Epithelial cell of proximal tubule (primary cell): ENCODE data around the gene WDR86. TPM values are rescaled to one million over a fixed set of nuclear protein-coding genes. Genes with fewer than 3 reads are reported as not detected.

ENCODE experiments used
- DNase-seq: peaks from one replicate; pipeline ENCODE4 v3.0.0-alpha.2; 2011; ENCODE audit warnings: low read depth
- H3K4me3 ChIP-seq: 2 replicates; pipeline ENCODE4 v1.5.1; 2011; ENCODE audit warnings: low read depth, mild to moderate bottlenecking, low read length
- CTCF ChIP-seq: conservative IDR thresholded peaks from 2 replicates; pipeline ENCODE4 v1.5.1; 2012; ENCODE audit warnings: low read depth, mild to moderate bottlenecking, low read length
- total RNA-seq: library from RNA; depleted of rRNA; stranded (reverse); fragments of >200 nt; gene quantifications from 2 replicates; pipeline ENCODE4 v1.2.3, GENCODE V29; 2015

The WDR86 gene
- total RNA-seq, 1 donor from 2014 or later = 3.1 TPM

GRCh38 chr7:151431281-151431767 lies 21.5 kb upstream of the WDR86 start:
- no peak for DNase-seq
- TF ChIP-seq CTCF = no peak
- no peak overlapping the region for H3K4me3 ChIP-seq

GRCh38 chr7:151430391-151431205 lies 20.8 kb upstream of the WDR86 start:
- no peak for DNase-seq
- no peak for TF ChIP-seq CTCF
- no peak overlapping the region for H3K4me3 ChIP-seq

- no peak overlapping the region for H3K4me3 ChIP-seq
- DNase-seq = no peak
- no peak for TF ChIP-seq CTCF
Measured at GRCh38 chr7:151429560-151430331, 19.9 kb upstream of the WDR86 start.

GRCh38 chr7:151429237-151429559 lies 19.4 kb upstream of the WDR86 start:
- no peak for DNase-seq
- no peak for TF ChIP-seq CTCF
- H3K4me3 ChIP-seq = no peak overlapping the region

GRCh38 chr7:151428378-151429236 lies 18.8 kb upstream of the WDR86 start:
- no peak overlapping the region for H3K4me3 ChIP-seq
- no peak for TF ChIP-seq CTCF
- DNase-seq = no peak

- TF ChIP-seq CTCF = no peak
- H3K4me3 ChIP-seq = no peak overlapping the region
- no peak for DNase-seq
Measured at GRCh38 chr7:151427705-151428377, 18.0 kb upstream of the WDR86 start.
